SKM-1 (cell line): ENCODE measurements around the gene INO80E.
"Not testable (repeated sequence)": the region's sequence is repeated elsewhere in the genome, so short reads cannot be mapped to it uniquely, and the experiment has no call there.

ENCODE experiments used
- DNase-seq: peaks from one replicate; lab custom pipeline; 2025; ENCODE audit not compliant: unreplicated experiment; lab: John Stamatoyannopoulos, UW

The INO80E gene

DNA sequence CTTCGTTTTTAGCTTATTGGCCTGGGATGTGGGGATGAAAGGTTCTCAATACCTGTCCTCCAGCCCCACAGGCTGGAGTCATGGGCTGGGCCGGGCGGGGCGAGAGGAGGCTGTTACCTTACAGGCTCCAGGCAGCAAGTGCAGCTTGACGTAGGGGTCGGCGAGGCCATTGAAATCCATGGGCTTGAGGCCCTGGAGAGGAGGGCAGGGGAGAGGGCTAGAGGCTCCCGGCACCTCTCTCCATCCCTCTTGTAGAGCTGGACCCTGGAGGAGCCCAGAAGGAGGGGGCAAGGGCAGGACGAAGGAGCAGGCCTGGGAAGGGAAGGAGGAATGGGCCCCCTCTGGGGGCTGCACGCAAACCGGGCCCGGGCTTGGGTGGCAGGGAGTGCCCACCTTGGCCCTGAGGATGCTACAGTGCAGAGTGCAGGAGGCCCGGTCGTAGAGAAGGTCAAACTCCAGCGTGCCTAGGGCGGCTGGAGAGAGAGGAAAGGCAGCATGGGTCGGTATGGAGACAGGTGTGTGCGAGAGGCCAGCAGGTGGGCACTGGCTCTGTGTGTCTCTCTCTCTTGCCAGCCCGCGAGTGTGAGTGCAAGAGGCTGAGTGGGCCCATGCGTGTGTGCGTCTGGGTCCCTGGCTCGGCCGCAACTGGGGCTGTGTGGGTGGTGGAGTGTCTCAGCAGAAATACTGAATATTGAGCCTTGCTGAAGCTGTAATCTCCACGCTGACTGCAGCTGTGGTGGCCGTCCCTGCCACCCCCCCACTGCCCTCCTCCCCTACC lies 13.2 kb downstream of the INO80E start:
- DNase-seq: no peak

DNA sequence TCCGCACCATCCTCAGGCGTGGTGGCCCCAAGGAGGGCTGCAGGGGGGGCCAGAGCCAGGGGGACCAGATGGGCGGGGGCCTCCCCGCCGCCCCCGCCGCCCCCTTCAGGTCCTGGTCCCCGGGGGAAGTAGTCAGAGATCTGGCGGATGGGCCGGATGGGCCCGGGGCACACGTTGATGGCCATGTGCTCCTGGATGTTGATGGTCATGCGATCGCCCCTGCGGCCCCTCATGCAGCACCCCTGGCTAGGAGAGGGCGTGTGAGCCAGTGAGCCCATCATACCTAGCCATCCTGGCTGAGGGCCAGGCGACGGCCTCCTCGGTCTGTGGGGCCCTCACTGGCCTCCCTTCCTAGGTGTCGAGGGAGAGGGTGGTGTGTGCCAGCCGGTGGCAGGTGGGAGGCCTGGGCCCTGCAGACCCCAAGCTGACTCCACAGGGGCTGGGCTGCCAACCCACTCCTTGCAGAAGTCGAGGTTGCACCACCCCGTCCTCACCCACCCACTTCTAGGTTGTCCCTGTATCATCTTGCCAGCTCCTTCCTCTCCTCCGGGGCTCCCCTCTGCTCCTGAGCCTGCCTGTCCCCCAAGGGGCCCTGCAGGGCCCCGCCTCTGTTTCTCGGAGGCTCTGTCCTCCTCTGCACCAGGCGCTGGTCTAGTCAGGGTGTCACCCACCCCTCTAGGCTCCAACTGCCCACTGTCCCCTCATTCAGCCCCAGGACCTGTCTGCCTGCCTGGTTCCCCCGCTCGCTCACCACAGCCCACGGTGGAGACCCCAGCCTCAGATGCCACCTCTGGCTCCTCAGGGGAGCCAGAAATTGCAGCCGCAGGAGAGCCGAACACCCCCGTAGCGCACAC lies 14.2 kb downstream of the INO80E start:
- DNase-seq: no peak

DNA sequence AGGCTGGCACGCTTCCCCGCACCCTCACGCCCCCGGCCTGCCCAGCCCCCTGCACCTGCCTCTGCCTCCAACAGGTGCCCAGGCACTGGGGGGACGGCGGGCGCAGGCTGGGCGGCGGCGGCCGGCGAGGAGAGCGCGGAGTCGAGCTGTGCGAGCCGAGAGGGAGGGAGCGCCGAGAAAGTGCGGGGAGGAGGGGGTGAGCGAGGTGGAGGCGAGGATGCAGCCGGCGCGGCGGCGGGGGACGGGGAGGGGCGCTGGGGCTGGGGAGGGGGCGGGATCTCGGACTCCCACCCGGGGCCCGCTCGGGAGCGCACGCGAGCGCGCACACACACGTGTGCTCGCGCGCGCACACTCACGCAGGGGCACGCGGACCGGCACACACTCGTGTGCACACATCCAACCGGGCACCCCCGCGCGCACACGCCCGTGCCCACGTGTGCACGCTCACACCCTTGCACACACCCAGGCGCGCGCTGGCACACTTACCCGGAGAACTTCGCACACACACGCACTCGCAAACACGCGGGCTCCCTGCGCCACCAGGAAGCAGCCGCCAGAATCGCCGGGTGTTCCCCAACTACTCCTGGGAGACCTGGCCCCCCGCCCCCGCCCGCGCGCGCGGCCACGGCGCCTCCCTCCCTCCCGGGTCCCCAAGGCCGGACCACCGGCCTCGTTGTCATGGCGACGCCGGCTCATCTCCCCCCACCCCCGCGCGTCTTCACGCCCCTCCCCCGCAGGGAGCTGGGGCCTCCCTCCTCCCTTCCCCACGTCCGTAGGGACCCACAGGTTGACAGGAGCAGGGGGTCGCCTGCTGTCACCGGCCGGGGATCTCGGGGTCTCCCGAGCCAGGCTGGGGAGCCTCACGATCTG lies 15.0 kb downstream of the INO80E start, which contains the start of gene DOC2A:
DOC2A (minus strand) TSS at position 184 of the 870 bp plus-strand sequence. CDS start 805 bp downstream, outside the sequence.
- DNase-seq: no peak

DNA sequence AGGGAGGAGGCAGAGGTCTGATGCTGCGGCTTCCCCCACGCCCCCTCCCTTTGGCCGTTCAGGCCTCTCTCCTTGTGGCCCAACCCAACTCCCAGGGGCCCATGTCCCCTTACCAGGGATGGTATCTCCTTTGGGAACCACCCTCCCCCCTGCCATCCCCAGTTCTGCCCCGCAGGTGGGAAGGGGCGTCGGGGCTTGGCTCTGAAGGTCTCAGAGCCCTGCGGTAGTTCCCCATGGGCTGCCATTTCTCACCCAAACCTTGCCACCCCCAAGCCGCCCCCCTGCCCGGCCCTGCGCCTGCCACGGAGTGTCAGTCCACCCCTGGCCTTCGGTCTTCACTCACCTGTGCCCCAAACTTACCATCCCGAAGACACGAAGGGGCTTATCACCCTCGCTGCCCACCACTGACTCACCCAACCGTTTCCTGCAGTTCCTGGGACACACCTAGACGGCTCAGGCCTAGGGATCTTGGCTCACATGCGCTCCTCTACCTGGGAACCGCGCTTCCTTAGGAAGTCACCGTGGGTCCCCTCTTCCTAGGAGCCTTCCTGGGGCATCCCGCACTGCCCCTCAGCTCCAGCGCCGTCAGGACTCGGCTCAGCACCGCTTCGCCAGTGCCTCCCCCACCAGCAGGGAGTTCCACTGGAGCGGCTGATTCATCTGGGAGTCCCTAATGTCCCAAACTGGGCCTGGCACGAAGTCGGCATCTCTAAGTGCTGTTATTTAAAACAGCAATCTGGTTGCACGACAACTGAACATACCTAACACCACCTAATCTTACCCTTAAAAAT lies 15.9 kb downstream of the INO80E start:
- no peak for DNase-seq

DNA sequence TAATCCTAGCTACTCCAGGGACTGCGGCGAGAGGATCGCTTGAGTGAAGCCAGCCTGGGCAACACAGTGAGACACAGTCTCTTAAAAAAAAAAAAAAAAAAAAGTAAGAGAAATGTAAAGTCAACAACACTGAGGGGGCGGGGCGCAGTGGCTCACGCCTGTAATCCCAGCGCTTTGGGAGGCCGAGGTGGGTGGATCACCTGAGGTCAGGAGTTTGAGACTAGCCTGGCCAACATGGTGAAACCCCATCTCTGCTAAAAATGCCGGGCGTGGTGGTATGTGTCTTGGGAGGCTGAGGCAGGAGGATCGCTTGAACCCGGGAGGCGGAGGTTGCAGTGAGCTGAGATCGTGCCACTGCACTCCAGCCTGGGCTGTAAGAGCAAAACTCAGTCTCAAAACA lies 16.6 kb downstream of the INO80E start:
- not testable (repeated sequence) for DNase-seq

DNA sequence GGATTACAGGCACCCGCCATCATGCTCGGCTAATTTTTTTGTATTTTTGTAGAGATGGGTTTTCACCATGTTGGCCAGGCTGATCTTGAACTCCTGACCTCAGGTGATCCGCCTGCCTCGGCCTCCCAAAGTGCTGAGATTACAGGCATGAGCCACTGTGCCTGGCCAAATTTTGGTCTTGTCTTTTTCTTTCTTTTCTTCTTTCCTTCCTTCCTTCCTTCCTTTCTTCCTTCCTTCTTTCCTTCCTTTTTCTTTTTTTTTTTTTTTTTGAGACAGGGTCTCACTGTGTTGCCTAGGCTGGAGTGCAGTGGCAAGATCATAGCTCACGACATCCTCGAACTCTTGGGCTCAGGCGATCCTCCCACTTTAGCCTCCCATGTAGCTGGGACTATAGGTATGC lies 19.4 kb downstream of the INO80E start:
- DNase-seq: not testable (repeated sequence)

DNA sequence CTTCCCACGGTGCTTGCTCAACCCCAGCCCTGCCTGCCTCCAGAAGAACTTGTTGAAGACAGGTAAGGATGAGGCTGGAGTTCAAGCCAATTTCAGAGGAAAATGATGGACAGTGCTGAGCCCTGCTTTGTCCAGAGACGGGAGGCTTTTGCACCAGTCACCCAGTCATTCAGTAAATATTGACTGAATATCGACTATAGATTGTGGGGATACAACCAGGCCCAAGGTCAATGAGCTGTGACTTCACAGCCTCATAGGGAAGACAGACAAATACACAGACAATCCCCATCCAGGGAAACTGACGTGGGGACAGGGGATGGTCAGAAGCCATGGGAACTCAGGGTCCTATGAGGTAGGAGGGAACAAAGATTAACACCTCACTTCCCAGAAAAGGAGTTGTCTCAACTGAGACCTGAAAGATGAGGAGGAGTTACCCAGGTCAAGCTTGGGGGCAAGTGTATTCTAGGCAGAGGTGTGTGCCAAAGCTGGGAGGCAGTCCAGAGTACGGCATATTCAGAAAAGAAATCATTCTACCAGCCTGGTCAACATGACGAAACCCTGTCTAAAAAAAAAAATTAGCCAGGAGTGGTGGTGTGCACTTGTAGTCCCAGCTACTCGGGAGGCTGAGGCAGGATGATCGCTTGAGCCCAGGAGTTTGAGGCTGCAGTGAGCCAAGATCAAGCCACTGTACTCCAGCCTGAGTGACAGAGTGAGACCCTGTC lies 20.7 kb downstream of the INO80E start:
- DNase-seq: no peak

DNA sequence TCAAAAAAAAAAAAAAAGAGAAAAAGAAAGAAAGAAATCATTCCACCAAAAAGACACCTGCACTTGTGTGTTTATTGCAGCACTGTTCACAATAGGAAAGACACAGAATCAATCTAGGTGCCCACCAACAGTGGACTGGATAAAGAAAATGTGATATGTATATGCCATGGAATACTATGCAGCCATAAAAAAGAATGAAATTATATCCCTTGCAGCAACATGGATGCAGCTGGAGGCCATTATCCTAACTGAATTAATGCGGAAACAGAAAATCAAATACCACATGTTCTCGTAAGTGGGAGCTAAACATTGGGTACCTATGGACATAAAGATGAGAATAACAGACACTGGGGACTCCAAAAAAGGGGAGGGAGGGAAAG lies 21.2 kb downstream of the INO80E start:
- DNase-seq: no peak

DNA sequence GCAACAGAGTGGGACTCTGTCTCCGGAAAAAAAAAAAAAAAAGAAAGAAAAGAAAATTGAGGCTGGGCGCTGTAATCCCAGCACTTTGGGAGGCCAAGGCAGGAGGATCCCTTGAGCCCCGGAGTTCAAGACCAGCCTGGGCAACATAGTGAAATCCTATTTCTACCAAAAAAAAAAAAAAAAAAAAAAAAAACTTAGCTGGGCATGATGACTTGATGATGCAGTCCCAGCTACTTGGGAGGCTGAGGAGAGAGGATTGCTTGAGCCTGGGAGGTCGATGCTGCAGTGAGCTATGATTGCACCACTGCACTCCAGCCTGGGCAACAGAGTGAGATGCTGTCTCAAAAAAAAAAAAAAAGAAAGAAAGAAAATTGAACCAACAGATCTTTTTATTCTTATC lies 21.9 kb downstream of the INO80E start:
- DNase-seq: not testable (repeated sequence)

DNA sequence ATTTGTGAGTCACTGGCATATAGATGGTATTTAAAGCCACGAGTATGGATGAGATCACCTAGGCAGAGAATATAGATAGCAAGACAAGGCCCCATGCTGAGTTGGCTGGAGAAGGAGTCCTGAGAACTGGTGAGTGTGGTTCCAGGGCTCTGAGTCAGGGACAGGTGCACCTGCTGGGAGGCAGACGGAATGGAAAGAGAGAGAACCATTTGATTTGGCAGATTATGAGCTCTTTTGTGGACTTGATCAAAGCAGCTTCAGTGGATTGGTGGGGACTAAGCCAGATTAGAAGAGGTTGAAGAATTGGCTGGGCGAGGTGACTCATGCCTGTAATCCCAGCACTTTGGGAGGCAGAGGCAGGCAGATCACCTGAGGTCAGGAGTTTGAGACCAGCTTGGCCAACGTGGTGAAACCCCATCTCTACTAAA lies 22.7 kb downstream of the INO80E start:
- no peak for DNase-seq

DNA sequence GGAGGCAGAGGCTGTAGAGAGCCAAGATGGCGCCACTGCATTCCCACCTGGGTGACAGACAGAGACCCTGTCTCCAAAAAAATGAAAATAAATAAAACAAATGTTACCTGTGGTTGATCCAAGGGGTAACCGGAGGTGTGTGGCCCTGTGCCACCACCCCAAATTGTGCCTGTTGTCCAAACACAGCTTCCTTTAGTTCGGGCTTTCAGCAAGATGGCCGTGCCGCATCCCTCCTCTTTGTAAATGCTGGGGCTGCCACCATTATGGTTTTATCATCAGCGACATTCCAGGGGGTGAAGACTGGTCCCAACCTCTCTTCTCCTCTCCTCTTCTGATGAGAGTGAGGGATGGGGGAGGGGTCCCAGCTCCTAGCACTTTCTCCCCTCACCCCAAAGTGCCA lies 26.8 kb downstream of the INO80E start, which contains the start of gene C16orf92:
C16orf92 (plus strand) TSS at position 312 of the 400 bp plus-strand sequence. CDS start 143 bp downstream, outside the sequence.
- no peak for DNase-seq

DNA sequence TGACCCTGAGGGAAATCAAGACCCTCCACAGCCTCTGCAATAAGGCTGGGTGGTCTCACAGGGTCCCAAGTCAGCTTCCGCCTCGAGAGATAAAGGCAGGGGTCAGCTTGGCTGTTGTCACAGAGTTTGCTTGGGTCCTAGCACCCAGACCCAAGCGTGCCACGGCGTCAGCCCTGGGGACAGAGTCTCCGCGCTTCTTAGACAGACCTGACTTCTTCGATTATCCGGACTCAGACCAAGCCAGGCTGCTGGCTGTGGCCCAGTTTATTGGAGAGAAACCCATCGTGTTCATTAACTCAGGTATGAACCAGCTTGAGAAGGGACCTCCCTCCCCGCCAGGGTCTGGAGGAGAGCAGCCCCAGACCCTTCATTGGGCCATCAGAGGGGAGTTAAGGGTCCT lies 27.5 kb downstream of the INO80E start:
- DNase-seq: no peak

DNA sequence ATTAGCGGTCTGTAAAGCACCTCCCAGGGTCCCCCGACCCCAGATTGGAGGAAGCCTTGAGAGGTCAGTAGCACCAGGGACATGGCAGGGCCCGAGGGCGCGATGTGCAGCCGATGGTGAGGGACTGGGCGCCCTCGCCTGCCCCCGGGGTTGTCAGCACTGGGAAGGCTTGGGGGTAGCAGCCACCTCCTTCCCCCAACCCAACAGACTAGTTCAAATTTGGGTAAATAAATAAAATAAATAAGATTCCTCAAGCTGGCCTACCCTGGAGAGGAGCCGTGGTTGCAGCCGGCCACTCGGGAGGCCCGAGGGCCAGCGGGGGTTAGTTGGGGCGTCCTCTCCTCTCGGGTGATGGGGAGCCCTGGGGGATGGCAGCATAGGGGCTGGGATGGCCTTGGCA lies 28.4 kb downstream of the INO80E start:
- no peak for DNase-seq

DNA sequence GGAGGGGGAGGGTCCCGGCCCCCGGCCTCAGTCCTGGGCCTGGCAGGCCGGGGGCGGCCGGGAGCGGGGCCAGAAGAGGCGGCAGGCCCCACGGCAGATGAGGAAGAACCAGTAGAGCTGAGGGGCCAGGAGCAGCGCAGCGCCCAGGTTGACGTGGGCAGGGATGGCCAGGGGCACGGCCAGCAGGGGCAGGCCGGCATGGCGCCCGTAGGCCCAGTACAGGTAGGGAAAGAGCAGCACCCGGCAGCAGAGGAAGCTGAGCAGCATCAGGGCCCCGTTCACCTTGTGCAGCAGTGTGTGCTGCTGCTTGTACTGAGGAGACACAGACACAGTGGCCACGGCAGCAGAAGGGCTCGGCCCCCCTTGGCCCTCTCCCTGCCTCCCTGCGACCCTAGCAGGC lies 29.1 kb downstream of the INO80E start:
- DNase-seq: no peak

DNA sequence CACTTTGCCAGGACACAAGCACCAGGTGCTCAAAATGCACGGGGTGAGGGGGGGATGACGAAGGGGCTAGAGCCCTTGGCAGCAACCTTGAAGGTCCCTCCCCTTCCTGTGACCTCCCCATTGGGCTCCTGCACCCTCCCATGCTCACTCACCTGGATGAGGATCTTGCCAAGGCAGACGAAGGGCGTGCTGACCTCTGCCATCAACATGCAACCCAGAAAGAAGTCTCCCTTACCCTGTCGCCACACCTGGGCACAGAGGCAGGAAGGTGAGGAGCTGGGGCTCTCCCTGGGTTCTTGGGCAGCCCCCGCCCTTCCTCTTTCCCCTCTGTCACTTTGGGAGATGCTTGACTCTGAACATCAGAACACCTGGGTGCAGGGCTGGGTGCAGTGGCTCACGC lies 29.5 kb downstream of the INO80E start:
- DNase-seq: no peak

DNA sequence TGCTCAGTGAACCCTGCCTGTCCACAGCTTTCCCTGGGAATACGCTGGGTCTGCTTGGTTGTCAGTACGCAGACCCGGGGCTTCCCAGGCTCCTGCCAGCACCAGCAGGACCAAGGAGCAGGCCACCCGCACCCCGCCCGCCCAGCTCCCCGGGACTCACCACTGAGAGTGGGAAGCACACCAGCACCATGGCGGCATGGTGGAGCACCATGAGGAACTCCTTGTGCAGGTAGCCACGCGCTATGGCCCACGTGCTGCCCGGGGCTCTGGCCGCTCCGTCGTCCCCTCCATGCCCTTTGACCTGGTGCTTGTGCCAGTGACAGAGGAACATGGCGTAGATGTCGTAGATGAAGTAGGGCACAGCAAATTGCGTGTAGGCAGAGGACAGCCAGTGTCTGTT lies 30.4 kb downstream of the INO80E start:
- DNase-seq: no peak

DNA sequence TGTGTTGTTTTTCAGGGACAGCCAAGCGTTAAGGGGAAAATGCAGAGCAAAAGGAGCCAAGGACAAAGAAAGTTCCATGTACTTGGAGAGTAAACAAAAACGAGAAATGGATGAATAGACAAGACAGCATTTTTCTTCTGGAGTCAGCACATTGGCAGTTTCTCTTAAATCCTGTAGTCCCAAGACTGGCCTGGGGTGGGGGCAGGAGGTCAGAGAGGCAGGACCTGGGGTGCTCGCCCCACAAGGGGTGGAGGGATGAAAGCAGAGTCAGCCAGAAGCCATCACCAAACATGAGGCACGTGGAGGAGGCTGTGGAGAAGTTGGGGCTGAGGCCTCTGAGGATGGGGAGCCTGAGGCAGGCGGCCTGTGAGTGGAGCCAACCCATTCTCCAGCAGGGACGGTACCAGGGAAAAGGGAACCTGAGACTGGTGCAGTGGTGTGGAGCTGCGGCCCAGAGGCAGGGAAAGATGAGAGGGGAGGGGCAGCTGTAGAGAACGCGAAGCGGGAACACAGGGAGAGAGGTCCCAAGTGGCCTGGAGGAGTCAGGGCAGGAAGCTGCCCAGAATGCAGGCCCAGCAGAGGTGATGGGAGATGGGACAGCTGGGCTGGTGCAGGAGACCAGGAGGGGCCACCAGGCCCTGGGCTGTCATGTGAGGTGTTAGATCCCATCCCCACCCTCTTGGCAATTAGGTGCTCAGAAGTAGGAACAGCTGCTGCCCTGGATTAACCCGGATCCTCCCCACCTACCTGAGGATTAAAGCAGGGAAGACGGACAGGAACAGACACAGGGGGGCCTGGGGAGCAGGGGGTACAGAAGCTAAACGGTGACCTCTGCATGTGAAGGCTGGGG lies 31.8 kb downstream of the INO80E start:
- no peak for DNase-seq

DNA sequence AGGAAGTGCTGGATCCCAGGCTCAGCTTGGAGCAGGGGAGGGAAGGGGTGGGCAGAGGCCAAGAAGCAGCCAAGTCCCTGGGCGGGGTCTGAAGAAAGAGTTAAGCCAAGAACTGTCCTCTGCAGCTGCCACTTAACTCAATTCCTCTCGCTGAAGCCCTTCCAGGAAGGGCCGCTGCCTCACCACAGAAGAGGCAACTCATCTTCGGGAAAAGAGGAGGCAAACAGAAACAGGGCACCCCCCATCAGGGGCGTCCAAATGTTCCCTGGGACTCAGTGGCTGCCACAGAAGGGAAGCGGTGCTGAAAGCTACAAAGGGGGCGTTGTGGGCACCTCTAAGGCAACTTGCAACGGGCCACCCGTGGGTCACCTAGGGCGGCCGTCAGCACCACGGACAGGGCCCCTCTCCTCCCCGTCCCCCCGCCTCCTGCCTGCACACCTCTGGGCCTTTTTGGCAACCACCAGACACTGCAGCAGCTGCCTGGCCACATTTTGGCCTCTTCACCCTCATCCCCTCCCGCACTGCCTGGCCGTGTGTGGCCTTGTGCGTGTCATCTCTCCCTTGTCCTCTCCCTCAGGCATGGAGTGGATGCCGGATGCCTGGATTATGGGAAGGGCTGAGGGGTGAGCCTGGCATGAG lies 32.5 kb downstream of the INO80E start:
- no peak for DNase-seq
